PC-3 (cell line): ENCODE measurements around the gene ZNF512B. TPM values are rescaled to one million over a fixed set of nuclear protein-coding genes. Genes with fewer than 3 reads are reported as not detected.

ENCODE experiments used
- ATAC-seq: fragments of 200-7000 bp; cut with Tn5 transposase; 2 replicates; pipeline ENCODE4 v1.9.1; 2020; ENCODE audit warnings: mild to moderate bottlenecking, moderate library complexity
- BruUV-seq: library from RNA; stranded (reverse); fragments of 400-500 nt; replicated peaks from 2 replicates; lab custom pipeline; 2021; lab: Mats Ljungman, UMichigan
- CTCF ChIA-PET: fragments of 300-600 bp; sonication (Branson Sonifier 250); formaldehyde crosslinking; loops from one replicate; lab custom pipeline; 2022; ENCODE audit warnings: antibody characterized with exemption; lab: Charles Lee
- POLR2A ChIA-PET: fragments of 300-600 bp; sonication (Branson Sonifier 250); formaldehyde crosslinking; loops from one replicate; lab custom pipeline; 2022; ENCODE audit warnings: antibody characterized with exemption; ENCODE audit not compliant: unreplicated experiment; lab: Charles Lee
- DNase-seq: peaks from one replicate; pipeline ENCODE4 v3.0.0-alpha.2; 2015
- H2AFZ ChIP-seq: fragments of 300-600 bp; sonication (generic); 2 replicates; pipeline ENCODE4 v1.6.0; 2016; ENCODE audit warnings: antibody characterized with exemption, low read length
- H3F3A ChIP-seq: fragments of 300-600 bp; sonication (generic); one replicate; pipeline ENCODE4 v1.6.0; 2017; ENCODE audit warnings: antibody characterized with exemption, low read length, control low read depth, mild to moderate bottlenecking; ENCODE audit not compliant: unreplicated experiment
- H3K27ac ChIP-seq: fragments of 300-600 bp; sonication (generic); 2 replicates; pipeline ENCODE4 v1.5.1; 2016; ENCODE audit warnings: mild to moderate bottlenecking, low read length
- H3K27me3 ChIP-seq: fragments of 300-600 bp; sonication (generic); 2 replicates; pipeline ENCODE4 v1.6.1; 2016; ENCODE audit warnings: low read length, mixed read lengths
- H3K36me3 ChIP-seq: fragments of 300-600 bp; sonication (generic); 2 replicates; pipeline ENCODE4 v1.6.1; 2016; ENCODE audit warnings: low read depth, mixed run types, low read length, mixed read lengths
- H3K4me1 ChIP-seq: fragments of 300-600 bp; sonication (generic); 2 replicates; pipeline ENCODE4 v1.5.1; 2016; ENCODE audit warnings: low read length; ENCODE audit not compliant: insufficient read depth
- H3K4me2 ChIP-seq: fragments of 300-600 bp; sonication (generic); 2 replicates; pipeline ENCODE4 v1.6.0; 2016; ENCODE audit warnings: low read length
- H3K4me3 ChIP-seq: fragments of 300-600 bp; sonication (generic); 2 replicates; pipeline ENCODE4 v1.5.1; 2016; ENCODE audit warnings: mild to moderate bottlenecking, low read length, mixed read lengths
- H3K79me2 ChIP-seq: fragments of 300-600 bp; sonication (generic); 2 replicates; pipeline ENCODE4 v1.6.1; 2017; ENCODE audit warnings: low read length, mixed read lengths
- H3K9ac ChIP-seq: fragments of 300-600 bp; sonication (generic); 2 replicates; pipeline ENCODE4 v1.6.0; 2016; ENCODE audit warnings: mild to moderate bottlenecking, low read length
- H3K9me2 ChIP-seq: fragments of 300-600 bp; sonication (generic); replicated peaks from 2 replicates; pipeline ENCODE4 v1.6.1; 2016; ENCODE audit warnings: mixed run types, low read length, mixed read lengths
- H3K9me3 ChIP-seq: fragments of 300-600 bp; sonication (generic); 2 replicates; pipeline ENCODE4 v1.6.1; 2016; ENCODE audit warnings: low read length, mixed read lengths
- H4K20me1 ChIP-seq: fragments of 300-600 bp; sonication (generic); 2 replicates; pipeline ENCODE4 v1.6.1; 2016; ENCODE audit warnings: low read length, mixed read lengths
- CTCF ChIP-seq: fragments of 300-600 bp; sonication (generic); conservative IDR thresholded peaks from 2 replicates; pipeline ENCODE4 v1.5.1; 2017; ENCODE audit warnings: antibody characterized with exemption, low read depth, mild to moderate bottlenecking, low read length
- EZH2 ChIP-seq: fragments of 300-600 bp; sonication (generic); IDR thresholded peaks from one replicate; pipeline ENCODE4 v1.6.1; 2017; ENCODE audit warnings: antibody characterized with exemption, mild to moderate bottlenecking, low read length; ENCODE audit not compliant: unreplicated experiment
- EZH2phosphoT487 ChIP-seq: fragments of 300-600 bp; sonication (generic); IDR thresholded peaks from 2 replicates; pipeline ENCODE4 v1.6.1; 2018; ENCODE audit warnings: mild to moderate bottlenecking, antibody characterized with exemption, low read length, borderline replicate concordance
- intact Hi-C: fragments of 100-400 bp; cut with micrococcal nuclease; formaldehyde crosslinking; loops from 2 replicates; pipeline ENCODE4 v1.9.0; 2023
- total RNA-seq: library from RNA; depleted of rRNA; stranded (reverse); fragments of >200 nt; gene quantifications from 2 replicates; pipeline ENCODE4 v1.2.3, GENCODE V29; 2014

Gene ZNF512B
- total RNA-seq, 1 experiment from 2014 or later = 18.0 TPM

- ATAC-seq (no peak), DNase-seq (no peak)
- Histone ChIP-seq H4K20me1 (no peaks in the 10 kb centered on the region), H3K9me2 (no peaks in the 10 kb centered on the region), H3K79me2 (peaks cover 11% of the 10 kb centered on the region), H3K9me3 (no peaks in the 10 kb centered on the region), H2AFZ (no peak overlapping the region), H3K36me3 (peaks cover 5% of the 10 kb centered on the region; the same call in 1 of the 2 replicates), H3K9ac (no peak overlapping the region), H3K27me3 (no peaks in the 10 kb centered on the region), H3F3A (no peaks in the 10 kb centered on the region), H3K4me1 (no peaks in the 10 kb centered on the region), H3K27ac (no peak overlapping the region), H3K4me3 (no peak overlapping the region), H3K4me2 (no peak overlapping the region)
- no TSS peak for BruUV-seq
- intact Hi-C loops = no loop called here
- TF ChIP-seq EZH2phosphoT487 (no peak), CTCF (no peak), EZH2 (no peak)
- CTCF ChIA-PET = no interaction called here
- POLR2A ChIA-PET = no interaction called here
Observed at GRCh38 chr20:63963784-63964301, 5.9 kb downstream of the ZNF512B start.

DNA sequence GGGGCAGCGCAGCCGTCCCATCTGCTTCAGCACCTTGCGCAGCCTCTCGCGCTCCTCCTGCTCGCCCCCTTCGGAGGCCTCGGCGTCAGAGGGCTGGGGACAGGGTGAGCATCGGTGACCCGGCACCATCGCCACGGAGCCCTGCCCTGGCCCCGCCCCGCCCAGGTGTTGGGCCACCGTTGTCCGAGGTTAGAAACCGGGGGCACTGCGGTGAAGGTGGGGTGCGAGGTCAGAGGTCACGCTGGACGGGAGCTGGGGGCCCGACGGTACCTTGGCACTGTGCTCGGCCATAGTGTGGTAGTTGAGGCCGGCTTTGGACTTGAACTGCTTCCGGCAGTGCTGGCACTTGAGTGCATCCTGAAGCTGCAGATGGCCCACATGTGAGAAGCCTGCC, 6.4 kb downstream of the ZNF512B start:
- Histone ChIP-seq H3K9ac (no peak overlapping the region), H3K9me2 (no peaks in the 10 kb centered on the region), H3K36me3 (peaks cover 5% of the 10 kb centered on the region; the same call in 1 of the 2 replicates), H2AFZ (no peak overlapping the region), H3K4me1 (no peaks in the 10 kb centered on the region), H3K79me2 (peaks cover 6% of the 10 kb centered on the region), H3F3A (no peaks in the 10 kb centered on the region), H3K4me2 (no peak overlapping the region), H3K27ac (no peak overlapping the region), H4K20me1 (no peaks in the 10 kb centered on the region), H3K27me3 (no peaks in the 10 kb centered on the region), H3K4me3 (no peak overlapping the region), H3K9me3 (no peaks in the 10 kb centered on the region)
- no peak for DNase-seq
- no TSS peak for BruUV-seq
- ChIA-PET POLR2A (no interaction called here), CTCF (no interaction called here)
- no peak for TF ChIP-seq EZH2phosphoT487
- TF ChIP-seq EZH2 = no peak
- TF ChIP-seq CTCF = no peak
- ATAC-seq = no peak
- intact Hi-C loops = no loop called here

GRCh38 chr20:63962426-63963347, 7.0 kb downstream of the ZNF512B start:
- no peak for ATAC-seq
- Histone ChIP-seq H3K4me1 (peaks cover 3% of the 10 kb centered on the region; the same call in 1 of the 2 replicates), H3K27ac (no peak overlapping the region), H3K4me2 (no peak overlapping the region), H2AFZ (no peak overlapping the region), H3K27me3 (no peaks in the 10 kb centered on the region), H3K9me2 (no peaks in the 10 kb centered on the region), H3K9me3 (no peaks in the 10 kb centered on the region), H3K4me3 (no peak overlapping the region), H4K20me1 (no peaks in the 10 kb centered on the region), H3K36me3 (peaks cover 5% of the 10 kb centered on the region; the same call in 1 of the 2 replicates), H3F3A (no peaks in the 10 kb centered on the region), H3K79me2 (no peaks in the 10 kb centered on the region), H3K9ac (no peak overlapping the region)
- ChIA-PET CTCF (no interaction called here), POLR2A (no interaction called here)
- BruUV-seq = no TSS peak
- TF ChIP-seq EZH2phosphoT487 (no peak), EZH2 (no peak), CTCF (no peak)
- DNase-seq = no peak
- intact Hi-C loops = no loop called here
